Kidney tubule cell (primary cell): ENCODE data around the gene GUF1.
"Not testable (repeated sequence)": the region's sequence is repeated elsewhere in the genome, so short reads cannot be mapped to it uniquely, and the experiment has no call there.

Experiments used
- DNase-seq: peaks from one replicate; pipeline ENCODE4 v3.0.0-alpha.2; 2018; ENCODE audit warnings: low spot score

GUF1 gene

DNA sequence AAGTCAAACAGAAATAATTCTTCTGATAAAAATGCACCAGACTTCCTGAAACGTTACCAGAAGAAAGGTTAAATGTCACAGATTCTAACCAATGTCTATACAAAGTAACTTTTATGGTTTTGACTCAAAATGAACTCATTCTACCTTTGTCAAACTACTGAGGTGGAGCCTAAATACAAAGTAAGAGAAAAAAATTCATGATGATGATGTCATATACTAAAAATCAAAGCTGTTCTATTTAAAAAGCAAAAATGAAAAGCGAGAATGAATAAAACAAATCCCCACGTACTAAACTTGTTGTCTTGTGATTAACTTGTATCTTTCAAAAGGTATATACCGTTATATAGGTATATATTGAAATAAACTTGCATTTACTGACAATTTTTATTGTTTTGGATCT, 26.5 kb downstream of the GUF1 start:
- no peak for DNase-seq

DNA sequence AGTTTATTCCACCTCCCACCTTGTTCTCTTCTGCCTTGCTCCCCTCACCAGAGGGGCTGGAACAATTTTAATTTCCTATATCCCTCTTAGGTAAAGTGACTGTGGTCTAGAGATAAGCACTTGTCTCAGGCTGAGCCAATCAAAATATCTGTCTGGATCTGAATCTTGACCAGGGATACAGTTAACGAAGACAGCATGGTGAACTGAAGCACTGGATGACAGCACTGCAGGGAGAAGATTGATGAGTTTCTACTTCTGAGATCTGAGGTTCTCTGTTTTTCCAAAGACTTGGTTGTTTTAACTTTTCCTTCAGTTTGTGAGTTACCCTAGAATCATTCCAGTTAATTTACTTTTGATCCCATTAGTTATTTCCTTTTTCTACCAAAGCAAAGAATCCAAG, 34.9 kb downstream of the GUF1 start:
- no peak for DNase-seq

GRCh38 chr4:44716597-44716996, 38.4 kb downstream of the GUF1 start:
- DNase-seq, result no peak

DNA sequence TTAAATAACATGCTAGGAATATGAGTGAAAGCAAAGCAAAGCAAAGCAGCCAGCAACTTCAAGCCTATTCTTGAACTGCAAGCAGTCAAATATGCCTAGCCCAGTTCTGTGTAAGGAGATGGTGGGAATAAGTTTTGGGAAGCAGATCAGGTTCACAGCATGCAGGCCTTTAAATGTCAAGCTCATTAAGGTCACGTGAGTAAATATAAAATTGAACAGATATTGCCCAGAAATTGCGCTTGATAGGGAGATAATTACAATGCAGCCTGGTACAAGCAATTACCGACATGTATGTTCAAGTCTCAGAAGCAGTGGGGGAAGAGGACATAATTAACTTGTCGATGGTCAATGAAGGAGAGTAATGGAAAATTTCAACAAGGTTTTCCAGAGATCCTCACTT, 42.2 kb downstream of the GUF1 start:
- no peak for DNase-seq

DNA sequence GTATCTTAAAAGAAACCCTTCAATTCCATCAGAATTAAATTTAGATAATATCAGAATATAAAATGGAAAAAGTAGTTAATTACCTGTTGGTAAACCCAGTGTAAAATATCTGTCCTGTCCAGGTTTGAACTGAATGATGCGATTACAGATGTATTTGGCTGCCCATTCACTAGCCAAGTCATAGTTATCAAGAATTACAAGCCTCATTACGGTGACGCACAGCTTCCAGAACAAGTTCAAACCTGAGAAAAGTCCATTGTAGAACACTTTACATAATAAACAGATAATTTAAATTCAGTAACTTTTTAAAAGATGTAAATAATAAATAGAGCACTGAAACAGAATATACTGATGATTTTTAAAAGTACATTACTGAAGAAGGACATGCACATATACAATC, 43.8 kb downstream of the GUF1 start:
- DNase-seq, result no peak

DNA sequence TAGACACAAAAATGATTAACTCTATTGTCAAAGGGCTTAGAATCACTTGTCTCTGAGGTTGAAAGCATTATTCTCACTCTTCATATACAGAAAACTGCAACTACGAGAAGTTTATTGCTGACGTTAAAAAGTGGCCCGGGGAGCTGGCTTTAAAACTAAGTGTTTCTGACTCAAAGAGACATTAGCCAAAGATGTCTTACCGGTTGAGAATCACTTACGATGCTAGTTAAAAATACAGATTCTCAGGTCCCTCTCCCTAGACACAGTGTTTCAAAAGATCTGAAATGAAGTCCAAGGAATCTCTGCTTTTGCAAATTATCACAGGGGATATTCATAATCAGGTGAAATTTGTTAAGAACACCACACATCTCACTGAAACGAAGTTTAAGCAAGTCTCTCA, 46.9 kb downstream of the GUF1 start:
- DNase-seq, result peak; percentile 9

- no peak for DNase-seq
These were observed 47.5 kb downstream of the GUF1 start for GRCh38 chr4:44725726-44726037.

DNA sequence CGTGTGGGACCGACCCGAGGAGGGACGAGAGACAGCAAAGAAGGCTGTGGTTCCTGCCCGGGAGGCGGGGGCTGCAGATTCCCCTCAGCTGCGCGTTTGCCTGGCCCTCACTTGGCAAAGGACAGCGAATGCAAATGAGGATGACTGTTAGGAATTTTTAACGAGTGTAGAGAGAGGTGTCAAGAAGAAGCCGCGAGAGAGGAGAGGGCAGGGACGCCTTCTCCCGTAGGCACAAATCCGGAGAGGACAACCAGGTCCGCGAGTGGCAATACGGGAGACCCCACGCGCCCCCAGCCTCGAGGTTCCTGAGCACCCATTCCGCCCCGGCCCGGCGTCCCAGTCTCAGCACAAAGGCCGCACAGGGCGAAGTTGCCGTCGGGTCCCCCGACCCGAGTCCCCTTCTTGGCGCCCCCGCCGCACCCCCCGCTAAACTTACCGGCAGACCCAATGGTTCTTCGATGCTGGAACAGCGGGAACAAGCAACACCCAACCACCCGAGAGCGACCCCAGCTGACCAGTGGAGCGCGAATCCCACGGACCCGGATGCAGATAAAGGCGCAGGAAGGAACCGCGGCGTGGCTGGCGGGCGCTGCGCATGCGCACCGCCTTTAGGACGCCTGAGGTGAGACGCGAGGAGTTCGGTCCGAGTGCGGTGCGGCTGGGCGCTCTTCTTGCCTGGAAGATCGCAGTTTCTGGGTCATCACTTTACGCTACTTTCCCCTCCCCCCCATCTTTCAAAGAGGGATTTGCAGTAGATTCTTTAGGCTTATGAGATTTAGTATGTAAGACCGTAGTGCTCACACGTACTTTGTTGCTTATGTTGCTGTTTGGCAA, 48.0 kb downstream of the GUF1 start, which contains the start of gene GNPDA2:
Gene GNPDA2 (minus strand): TSS at position 519 of the 834 bp plus-strand sequence. CDS start 4,349 bp downstream, outside the sequence.
- peak; percentile 89 for DNase-seq

DNA sequence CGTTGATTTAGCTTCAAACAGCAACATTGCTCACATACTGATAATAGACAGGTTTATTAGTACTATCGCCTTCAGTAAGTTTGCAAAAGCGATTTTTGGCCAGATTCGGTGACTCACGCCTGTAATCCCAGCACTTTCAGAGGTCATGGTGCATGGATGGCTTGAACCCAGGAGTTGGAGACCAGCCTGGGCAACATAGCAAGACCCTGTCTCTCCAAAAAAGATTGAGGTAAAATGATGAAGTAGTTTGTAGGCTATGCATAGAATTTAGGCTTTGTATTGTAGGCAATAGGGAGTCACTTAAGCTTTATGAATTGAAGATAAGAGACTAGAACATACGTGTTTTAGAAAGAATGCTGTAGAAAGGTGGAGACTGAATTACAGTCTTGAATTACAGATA, 49.3 kb downstream of the GUF1 start:
- DNase-seq, result no peak

GRCh38 chr4:44728694-44729093, 50.5 kb downstream of the GUF1 start:
- DNase-seq, result not testable (repeated sequence)

DNA sequence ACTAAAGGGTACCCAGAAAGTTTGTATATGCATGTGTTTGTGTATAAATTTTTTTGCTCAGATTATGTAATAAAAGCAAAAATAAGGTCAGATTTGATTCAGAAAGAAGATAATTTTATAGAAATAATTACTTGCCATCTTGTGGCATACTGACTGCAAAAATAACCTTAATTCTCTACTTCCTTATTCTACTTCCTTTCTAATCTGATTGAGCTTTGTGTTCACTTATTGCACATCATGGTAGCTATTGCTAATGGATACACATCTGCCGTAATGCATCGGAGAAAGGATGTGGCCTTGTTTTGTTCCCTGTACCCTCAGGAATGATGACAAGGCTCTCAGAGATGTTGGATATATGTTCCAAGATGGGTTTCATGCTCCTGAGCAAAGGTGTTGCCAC, 58.7 kb downstream of the GUF1 start:
- no peak for DNase-seq

DNA sequence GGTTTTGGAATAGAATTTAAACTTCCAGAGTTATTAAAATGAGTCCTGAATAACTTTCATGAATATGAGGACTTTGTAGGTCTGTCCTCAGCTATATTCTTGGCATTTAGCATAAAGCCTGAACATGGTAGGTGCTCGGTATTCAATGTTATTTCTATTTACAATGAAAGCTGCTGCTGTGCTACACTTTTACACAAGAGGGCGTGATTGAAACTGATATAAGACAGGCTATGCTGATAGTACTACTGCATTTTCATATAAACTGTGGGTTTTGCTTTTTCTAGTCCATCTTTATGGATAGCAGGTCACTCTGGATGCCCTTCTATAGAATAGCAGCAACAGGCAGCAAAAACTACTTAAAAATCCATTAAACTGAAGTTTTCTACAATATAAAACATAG, 60.4 kb downstream of the GUF1 start:
- no peak for DNase-seq

DNA sequence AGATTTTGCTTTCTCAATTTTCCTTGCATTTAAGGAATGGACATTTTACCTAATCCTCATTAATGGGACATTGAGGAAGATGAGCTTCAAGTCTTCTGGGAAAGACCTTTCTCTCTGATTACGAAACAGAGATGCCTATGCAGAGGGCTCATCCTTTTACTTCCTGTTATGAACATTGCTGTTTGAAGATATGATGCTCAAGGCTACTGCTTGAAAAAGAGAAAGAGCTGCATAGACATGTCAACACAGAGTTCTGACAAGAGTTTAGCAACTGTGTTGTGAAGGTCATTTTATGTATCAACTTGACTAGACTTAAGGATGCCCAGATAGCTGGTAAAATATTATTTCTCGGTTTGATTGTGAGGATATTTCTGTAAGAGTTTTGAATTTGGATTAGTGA, 62.0 kb downstream of the GUF1 start:
- DNase-seq, result no peak
